Tibial nerve (tissue), 4 donors: Measurements from ENCODE around the gene DNAH14. TPM values are rescaled to one million over a fixed set of nuclear protein-coding genes. Genes with fewer than 3 reads are reported as not detected.
"Not testable (repeated sequence)": the region's sequence is repeated elsewhere in the genome, so short reads cannot be mapped to it uniquely, and the experiment has no call there.

ENCODE experiments used
- DNase-seq, 2 donors: peaks; one replicate each; pipeline ENCODE4 v3.0.0-alpha.2; 2019; ENCODE audit warnings: low spot score in 2 of 2
- H3K27ac ChIP-seq, 4 donors: fragments of 200-600 bp; sonication (generic) in 3 of 4; one replicate each; pipeline ENCODE4 v1.5.1; 2017 to 2019; ENCODE audit warnings: mild to moderate bottlenecking in 1 of 4
- H3K27me3 ChIP-seq, 2 donors: fragments of 200-600 bp; sonication (generic) in 1 of 2; one replicate each; pipeline versions ENCODE4 v1.5.1 to v1.6.0; 2017 to 2019
- H3K36me3 ChIP-seq, 3 donors: fragments of 200-600 bp; sonication (generic); one replicate each; pipeline ENCODE4 v1.5.1; 2018 to 2019
- H3K4me1 ChIP-seq, 4 donors: fragments of 200-600 bp; sonication (generic) in 3 of 4; one replicate each; pipeline ENCODE4 v1.5.1; 2017 to 2019
- H3K4me3 ChIP-seq, 4 donors: fragments of 200-600 bp; sonication (generic) in 3 of 4; one replicate each; pipeline ENCODE4 v1.5.1; 2017 to 2019; ENCODE audit warnings: mild to moderate bottlenecking in 1 of 4, moderate library complexity in 1 of 4
- H3K9me3 ChIP-seq, 4 donors: fragments of 200-600 bp; sonication (generic) in 3 of 4; one replicate each; pipeline ENCODE4 v1.5.1; 2017 to 2019
- CTCF ChIP-seq, 5 experiments: fragments of 200-600 bp in 3 of 5; fragments of 450-650 bp in 2 of 5; sonication (generic) in 3 of 5; IDR thresholded peaks; one replicate each; pipeline ENCODE4 v1.5.1; 2016 to 2019; ENCODE audit warnings: antibody characterized with exemption in 5 of 5, mild to moderate bottlenecking in 3 of 5, moderate library complexity in 2 of 5
- EP300 ChIP-seq, 2 donors: sonication (generic); formaldehyde crosslinking; IDR thresholded peaks; one replicate each; pipeline ENCODE4 v1.6.1; 2017; ENCODE audit warnings: antibody characterized with exemption in 2 of 2, mild to moderate bottlenecking in 1 of 2
- POLR2A ChIP-seq, 2 donors: fragments of 450-650 bp; IDR thresholded peaks; one replicate each; pipeline ENCODE4 v1.6.1; 2017; ENCODE audit warnings: antibody characterized with exemption in 2 of 2, mild to moderate bottlenecking in 2 of 2, moderate library complexity in 2 of 2
- WGBS, 2 donors: methylation state at CpG; one replicate each; pipeline ENCODE4 v1.1.5; 2018; 5-methylcytosine and 5-hydroxymethylcytosine counted together
- total RNA-seq, 4 donors: library from RNA; depleted of rRNA; stranded (reverse); fragments of >200 nt; gene quantifications; one replicate each; pipeline ENCODE4 v1.1.0, GENCODE V29; 2016

DNAH14 gene
- total RNA-seq, 4 donors from 2014 or later, result 1.2 to 6.5 (median 4.4) TPM

- Histone ChIP-seq H3K4me1 (no peaks in the 10 kb centered on the region), H3K9me3 (peaks cover 0 to 25% (median 0%) of the 10 kb centered on the region in 4 donors), H3K27me3 (no peaks in the 10 kb centered on the region), H3K27ac (no peak overlapping the region), H3K36me3 (no peaks in the 10 kb centered on the region), H3K4me3 (no peak overlapping the region)
- TF ChIP-seq POLR2A (IDR thresholded peaks at IDR 0.05) (no peak), EP300 (IDR thresholded peaks at IDR 0.05) (no peak), CTCF (IDR thresholded peaks at IDR 0.05) (no peak)
- 36 to 89% methylated on average over 1 of the region's 1 CpG for WGBS, 2 donors
- DNase-seq, result no peak
These were observed 294.8 kb downstream of the DNAH14 start for GRCh38 chr1:225224287-225224686.

- Histone ChIP-seq H3K4me3 (no peak overlapping the region), H3K36me3 (no peaks in the 10 kb centered on the region), H3K27me3 (no peaks in the 10 kb centered on the region), H3K4me1 (no peaks in the 10 kb centered on the region), H3K9me3 (peaks cover 0 to 25% (median 0%) of the 10 kb centered on the region in 4 donors), H3K27ac (no peak overlapping the region)
- no peak for TF ChIP-seq EP300 (IDR thresholded peaks at IDR 0.05)
- no peak for TF ChIP-seq POLR2A (IDR thresholded peaks at IDR 0.05)
- no peak for TF ChIP-seq CTCF (IDR thresholded peaks at IDR 0.05)
- 85 to 88% methylated on average over 2 of the region's 2 CpGs for WGBS, 2 donors
- no peak for DNase-seq
These were observed 296.2 kb downstream of the DNAH14 start for GRCh38 chr1:225225681-225226080.

GRCh38 chr1:225228871-225229303 lies 299.4 kb downstream of the DNAH14 start:
- TF ChIP-seq CTCF (IDR thresholded peaks at IDR 0.05) (no peak), POLR2A (IDR thresholded peaks at IDR 0.05) (no peak), EP300 (IDR thresholded peaks at IDR 0.05) (no peak)
- Histone ChIP-seq H3K9me3 (peaks cover 0 to 18% (median 0%) of the 10 kb centered on the region in 4 donors), H3K36me3 (no peaks in the 10 kb centered on the region), H3K4me1 (no peaks in the 10 kb centered on the region), H3K4me3 (no peak overlapping the region), H3K27me3 (no peaks in the 10 kb centered on the region), H3K27ac (no peak overlapping the region)
- WGBS, 2 donors, result 78 to 79% methylated on average over 8 of the region's 8 CpGs
- DNase-seq, result no peak

GRCh38 chr1:225229429-225229828 lies 300.0 kb downstream of the DNAH14 start:
- not testable (repeated sequence) for DNase-seq

GRCh38 chr1:225230483-225230882 lies 301.0 kb downstream of the DNAH14 start:
- Histone ChIP-seq H3K27ac (no peak overlapping the region), H3K9me3 (peaks cover 0 to 22% (median 0%) of the 10 kb centered on the region in 4 donors), H3K36me3 (no peaks in the 10 kb centered on the region), H3K27me3 (no peaks in the 10 kb centered on the region), H3K4me3 (no peak overlapping the region), H3K4me1 (no peaks in the 10 kb centered on the region)
- WGBS, 2 donors, result 27 to 29% methylated on average over 2 of the region's 2 CpGs
- no peak for DNase-seq
- no peak for TF ChIP-seq CTCF (IDR thresholded peaks at IDR 0.05)
- no peak for TF ChIP-seq EP300 (IDR thresholded peaks at IDR 0.05)
- no peak for TF ChIP-seq POLR2A (IDR thresholded peaks at IDR 0.05)

More at GRCh38 chr1:225229429-225229828, 300.0 kb downstream of the DNAH14 start:
- H3K4me1 ChIP-seq, H3K27ac ChIP-seq, H3K4me3 ChIP-seq, H3K36me3 ChIP-seq, H3K27me3 ChIP-seq: not testable (repeated sequence)
- peaks cover 0 to 22% (median 0%) of the 10 kb centered on the region in 4 donors for H3K9me3 ChIP-seq

- WGBS, 2 donors, result 69 to 83% methylated on average over 1 of the region's 1 CpG
- not testable (repeated sequence) for H3K27ac ChIP-seq, H3K36me3 ChIP-seq, H3K4me3 ChIP-seq, H3K4me1 ChIP-seq, DNase-seq, H3K27me3 ChIP-seq
- H3K9me3 ChIP-seq, result peaks cover 0 to 32% (median 0%) of the 10 kb centered on the region in 4 donors
These were observed 303.5 kb downstream of the DNAH14 start for GRCh38 chr1:225232930-225233329.
